Effector CD4-positive, alpha-beta T cell (primary cell): ENCODE measurements around the gene APMAP.
"Not testable (repeated sequence)": the region's sequence is repeated elsewhere in the genome, so short reads cannot be mapped to it uniquely, and the experiment has no call there.

Source experiments
- DNase-seq: peaks from one replicate; pipeline ENCODE4 v3.0.0-alpha.2; 2020

The APMAP gene

DNA sequence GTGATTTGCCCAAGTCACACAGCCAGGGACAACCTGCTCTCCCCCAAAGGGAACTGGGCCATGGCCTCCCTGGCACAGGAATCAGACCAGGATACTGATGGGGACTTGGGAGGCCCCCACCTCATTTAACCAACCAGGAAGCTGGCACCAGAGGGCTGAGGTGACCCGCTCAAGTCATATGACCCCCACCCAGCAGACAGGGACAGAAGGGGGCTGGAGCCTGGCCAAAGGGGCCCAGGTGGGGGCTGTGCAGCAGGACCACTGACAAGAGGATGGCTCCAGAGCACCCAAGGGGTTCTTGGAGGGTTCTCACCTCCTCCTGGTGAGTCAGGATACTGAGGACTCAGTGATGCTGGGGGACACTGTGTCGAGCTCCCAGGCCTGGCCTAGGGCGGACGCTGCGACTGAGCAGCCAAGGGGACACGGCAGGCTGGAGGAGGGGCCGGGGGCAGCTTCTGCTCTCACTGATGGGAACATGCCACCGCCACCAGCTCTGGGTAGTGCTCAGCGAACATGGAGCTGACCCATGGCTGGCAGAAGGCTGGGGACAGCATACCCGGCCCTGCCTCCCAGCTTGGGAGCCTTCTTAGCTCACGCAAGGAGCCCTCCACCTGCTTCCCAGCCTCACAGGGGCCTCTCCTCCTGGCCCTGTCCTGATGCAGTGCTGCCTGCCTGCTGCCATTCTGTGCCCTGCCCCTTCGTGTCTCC is 42.3 kb downstream of the APMAP start:
- DNase-seq, result no peak

DNA sequence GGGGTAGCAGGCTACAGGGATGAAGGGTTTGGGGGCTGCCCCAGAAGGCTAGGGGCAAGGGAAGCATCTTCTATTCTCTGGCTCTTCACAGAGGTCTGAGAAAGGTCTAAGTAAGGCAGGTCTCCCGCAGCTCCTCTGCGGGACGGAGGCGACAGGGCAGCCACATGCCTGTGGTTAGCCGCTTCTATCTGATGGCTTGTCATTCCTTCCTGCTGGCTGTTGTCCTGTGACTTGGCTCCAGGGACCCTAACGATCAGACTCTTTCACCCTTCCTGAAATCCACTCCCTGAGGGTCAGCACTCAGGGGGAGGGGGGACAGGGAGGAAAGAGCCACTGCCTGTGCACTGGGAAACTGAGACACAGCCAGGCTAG is 42.8 kb downstream of the APMAP start:
- no peak for DNase-seq

DNA sequence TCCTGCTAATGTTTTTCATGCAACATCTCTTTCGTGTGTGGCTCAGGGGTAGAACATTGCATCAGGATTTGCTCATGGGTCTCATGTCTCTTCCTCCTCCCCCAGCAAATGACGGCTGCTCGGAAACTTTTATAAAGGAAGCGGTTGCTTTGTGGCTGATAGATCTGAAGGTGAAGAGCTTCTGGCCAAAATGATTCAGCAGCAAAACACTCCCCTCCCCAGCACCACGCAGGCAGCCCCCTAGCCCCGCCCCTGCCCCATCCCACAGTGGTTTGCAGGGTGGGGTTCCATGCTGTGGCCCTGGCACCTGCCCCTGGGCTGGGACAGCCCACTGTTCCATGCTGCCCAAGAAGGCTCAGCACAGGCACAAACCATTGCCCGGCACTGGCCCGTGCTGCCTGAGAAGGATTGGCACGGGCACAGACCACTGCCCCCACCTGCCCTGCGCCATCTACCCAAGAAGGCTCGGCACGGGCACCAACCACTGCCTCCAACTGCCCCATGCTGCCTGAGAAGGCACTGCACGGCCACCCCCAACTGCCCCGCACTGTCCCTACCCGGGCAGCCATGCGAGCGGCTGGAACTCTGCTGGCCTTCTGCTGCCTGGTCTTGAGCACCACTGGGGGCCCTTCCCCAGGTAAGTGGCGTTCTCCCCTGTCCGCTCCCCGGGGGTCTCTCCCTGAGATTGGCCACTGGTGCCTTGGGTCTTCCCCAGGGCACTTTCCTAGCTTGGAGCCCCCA is 43.4 kb downstream of the APMAP start, which contains the start of gene CST7:
Gene CST7, plus strand, starts transcription at position 331 of the 741 bp plus-strand sequence. Its CDS starts 237 bp downstream, at position 568.
- DNase-seq, result peak; percentile 68

DNA sequence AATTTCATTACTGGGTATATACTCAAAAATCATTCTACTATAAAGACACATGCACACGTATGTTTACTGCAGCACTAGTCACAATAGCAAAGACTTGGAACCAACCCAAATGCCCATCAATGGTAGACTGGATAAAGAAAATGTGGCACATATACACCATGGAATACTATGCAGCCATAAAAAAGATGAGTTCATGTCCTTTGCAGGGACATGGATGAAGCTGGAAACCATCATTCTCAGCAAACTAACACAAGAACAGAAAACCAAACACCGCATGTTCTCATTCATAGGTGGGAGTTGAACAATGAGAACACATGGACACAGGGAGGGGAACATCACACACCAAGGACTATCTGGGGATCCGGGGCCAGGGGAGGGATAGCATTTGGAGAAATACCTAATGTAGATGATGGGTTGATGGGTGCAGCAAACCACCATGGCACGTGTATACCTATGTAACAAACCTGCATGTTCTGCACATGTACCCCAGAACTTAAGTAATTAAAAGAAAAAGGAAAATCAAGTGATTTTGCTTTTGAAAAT is 44.1 kb downstream of the APMAP start:
- not testable (repeated sequence) for DNase-seq

DNA sequence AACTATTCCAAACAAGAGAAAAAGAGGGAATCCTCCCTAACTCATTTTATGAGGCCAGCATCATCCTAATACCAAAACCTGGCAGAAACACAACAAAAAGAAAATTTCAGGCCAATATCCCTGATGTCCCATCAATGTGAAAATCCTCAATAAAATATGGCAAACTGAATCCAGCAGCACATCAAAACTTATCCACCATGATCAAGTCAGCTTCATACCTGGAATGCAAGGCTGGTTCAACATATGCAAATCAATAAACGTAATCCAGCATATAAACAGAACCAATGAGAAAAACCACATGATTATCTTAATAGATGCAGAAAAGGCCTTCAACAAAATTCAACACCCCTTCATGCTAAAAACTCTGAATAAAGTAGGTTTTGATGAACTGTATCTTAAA is 46.2 kb downstream of the APMAP start:
- not testable (repeated sequence) for DNase-seq

DNA sequence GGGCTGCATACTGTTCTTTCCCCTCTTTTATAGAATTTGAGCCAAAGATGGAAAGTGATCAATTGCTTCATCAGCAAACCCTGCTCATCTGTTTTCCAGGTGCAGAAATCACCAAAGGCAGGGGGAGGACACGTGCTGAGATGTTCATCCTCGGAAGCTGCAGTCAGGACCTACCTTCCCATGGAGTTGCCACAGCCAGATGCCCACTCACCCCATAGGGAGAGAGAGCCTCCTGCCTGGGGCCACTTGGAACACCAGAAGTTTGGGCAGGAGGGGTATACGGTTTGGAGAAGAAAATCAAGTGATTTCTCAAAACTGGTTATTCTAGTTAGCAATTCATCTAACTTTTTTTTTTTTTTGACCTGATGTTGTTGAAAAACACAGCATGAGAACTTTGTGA is 48.8 kb downstream of the APMAP start:
- no peak for DNase-seq

DNA sequence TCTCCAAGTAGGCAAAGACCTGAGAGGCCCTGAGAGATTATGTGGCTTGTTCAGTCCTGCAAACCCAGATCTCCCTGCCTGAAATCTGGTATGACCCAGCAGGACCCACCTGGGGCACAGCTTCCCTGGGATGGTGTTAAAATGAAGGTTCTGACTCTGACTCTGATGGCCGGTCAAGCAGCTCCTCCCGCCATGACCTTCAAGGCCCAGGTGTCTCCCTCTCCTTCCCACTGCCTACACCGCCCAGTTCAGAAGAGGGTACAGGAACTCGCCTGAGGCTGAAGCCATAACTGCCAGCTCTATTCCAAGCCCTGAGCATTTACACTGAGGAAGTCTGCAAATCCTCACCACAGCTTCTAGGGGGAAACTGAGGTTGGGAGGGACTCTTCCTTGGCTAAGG is 49.4 kb downstream of the APMAP start:
- no peak for DNase-seq

DNA sequence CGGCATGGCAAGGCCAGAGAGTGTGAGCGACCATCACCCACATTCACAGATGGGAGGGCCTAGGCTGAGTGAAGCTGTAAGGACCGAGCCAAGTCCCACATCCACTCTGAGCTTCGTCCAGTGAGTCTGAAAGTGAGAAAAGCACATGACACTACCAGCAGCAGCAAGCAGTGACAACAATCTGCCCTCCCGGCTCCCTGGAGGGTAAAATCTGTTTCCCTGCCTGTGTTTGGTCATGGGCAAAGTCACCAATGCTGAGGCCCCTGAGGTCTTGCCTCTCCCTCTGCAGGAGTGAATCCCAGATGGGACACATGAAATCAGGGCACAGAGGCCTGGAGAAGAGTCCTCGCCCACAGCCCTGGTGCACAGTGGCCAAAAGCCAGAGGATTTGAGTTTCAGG is 49.9 kb downstream of the APMAP start:
- no peak for DNase-seq

DNA sequence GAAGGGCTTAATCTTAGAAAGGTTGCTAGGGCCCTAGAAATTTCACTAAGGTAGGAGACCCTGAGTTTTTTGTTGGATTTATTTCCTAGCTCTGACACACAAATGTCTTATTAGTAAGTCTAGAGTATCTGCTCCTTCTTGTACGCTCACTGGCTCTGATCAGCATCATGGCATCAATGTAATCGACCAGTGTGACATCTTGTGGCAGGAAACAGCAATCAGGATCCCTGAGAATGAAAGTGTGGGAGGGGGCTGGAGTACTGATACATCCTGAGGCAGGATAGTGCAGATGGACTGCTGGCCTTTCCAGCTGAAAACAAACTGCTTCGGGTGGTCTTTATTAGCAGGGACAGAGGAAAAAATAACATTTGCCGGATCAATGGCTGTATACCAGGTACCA is 53.5 kb downstream of the APMAP start:
- no peak for DNase-seq

DNA sequence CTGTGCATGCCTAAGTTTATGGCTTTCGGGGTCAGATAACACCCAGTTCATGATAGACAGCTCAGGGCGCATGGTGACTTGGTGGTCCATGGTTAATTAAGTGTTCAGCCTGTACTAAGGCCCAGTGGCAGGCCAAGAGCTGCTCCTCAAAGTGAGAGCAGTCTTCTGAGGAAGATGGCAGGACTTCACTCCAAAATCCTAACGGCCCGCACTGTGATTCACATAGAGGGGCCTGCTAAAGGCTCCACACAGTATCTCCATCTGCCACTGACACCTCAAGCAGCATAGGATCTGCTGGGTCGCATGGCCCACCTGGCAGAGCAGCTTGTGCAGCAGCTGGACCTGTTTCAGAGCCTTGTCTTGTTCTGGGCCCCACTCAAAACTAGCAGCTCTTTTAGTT is 54.1 kb downstream of the APMAP start:
- no peak for DNase-seq

DNA sequence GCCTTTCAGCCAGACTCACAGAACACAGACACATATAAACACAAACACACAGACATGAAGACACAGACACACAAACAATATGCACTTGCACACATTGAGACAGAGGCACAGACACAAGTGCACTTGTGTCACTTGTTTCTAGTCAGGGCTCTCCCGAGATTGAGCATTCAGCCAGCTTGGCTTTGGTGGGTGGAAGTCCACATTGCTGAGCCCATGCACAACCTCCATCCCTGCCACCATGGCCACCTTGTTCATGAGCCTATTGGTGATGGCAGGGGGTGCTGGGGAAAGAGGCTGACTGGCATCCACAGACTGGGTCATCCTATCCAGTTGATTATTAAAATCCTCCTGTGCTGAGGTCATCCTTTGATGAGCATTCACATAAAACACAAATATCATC is 55.0 kb downstream of the APMAP start:
- no peak for DNase-seq

DNA sequence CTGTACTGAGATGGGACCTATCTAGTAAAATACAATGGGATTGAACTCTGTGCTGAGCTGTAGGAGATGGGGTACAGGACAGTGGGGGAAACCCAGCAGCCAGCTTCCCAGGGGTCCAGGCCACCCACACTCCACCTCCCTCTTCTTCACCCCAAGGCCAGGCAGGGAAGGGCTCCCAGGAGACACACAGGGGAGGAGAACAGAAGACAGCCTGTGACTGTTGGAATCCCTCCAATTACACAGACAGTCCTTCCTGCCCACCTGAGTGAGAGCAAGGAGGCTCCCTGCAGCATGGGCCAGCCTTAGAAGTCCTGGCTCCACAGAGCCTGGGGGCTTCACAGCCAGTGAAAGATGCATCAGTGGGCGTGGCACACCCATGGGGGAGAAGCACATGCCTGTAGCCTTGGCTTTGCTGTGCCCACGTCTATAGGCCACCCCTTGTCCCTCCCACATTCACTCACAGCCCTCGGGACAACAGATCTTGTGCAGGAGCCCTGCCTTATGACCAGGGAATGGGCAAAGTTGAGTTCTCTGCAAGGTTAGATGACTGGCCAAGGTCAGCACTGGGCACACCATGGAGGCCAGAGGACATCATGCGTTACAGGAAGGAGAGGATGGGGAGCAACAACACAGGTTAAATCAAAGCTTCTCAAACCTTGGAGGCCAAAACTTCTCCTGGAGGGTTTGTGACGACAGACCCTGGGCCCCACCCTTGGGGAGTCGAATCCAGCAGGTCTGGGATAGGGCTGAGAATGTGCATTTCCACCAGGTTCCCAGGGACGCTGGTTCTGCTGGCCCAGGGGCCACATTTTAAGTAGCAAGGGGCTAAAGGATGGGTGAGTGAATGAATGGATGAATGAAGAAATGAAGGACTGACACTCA is 55.8 kb downstream of the APMAP start:
- no peak for DNase-seq

DNA sequence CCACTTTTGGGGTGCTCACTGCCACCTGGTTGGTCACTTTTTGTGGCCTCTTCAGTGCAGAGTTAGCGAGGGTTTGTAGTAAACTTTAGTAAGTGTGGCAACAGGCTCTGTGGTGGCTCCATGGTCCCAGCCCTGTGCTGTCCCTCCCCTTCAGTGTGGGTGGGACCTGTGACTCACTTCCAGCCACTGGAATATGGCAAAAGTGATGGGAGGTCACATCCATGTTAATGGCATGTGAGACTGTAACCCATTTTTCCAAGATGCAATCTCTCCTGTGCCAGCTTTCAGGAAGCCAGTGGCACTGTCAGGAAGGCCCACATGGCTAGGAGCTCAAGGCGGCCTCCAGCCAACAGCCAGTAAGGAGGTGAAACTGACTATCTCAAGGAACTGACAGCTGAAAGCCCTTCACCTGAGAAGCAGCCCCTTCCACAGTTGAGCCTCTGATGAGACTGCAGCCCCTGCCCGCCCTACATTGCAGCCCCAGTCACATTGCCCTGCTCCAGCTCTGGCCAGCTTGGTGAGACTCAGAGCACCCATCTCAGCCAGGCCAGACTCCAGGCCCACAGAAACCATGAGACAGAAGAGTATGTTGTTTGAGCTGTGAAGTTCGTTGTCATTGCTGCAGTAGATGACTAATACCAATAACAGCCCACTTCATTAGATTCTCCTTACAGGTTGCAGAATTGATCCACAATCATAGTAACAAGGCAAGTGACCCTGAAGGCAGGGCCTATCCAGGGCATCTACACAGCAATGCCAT is 56.6 kb downstream of the APMAP start:
- DNase-seq, result no peak

DNA sequence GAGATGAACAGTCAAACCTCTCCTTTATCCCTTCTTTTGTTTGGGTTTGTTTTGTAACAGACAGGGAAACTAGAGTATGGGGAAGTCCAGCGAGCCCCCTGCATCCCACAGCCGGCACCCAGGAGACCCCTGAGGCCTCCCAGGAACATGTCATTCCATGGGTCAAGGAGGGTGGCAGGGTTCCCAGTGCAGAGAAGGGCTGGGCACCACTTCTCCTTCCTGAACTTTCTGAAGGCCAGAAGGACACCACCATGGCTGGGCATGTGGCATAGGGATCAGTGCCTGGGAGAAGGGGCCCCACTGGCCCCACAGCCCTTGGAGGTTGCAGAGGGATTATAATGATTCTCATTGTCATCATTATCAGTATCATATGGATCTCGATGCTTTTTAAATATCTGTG is 57.4 kb downstream of the APMAP start:
- DNase-seq, result no peak

DNA sequence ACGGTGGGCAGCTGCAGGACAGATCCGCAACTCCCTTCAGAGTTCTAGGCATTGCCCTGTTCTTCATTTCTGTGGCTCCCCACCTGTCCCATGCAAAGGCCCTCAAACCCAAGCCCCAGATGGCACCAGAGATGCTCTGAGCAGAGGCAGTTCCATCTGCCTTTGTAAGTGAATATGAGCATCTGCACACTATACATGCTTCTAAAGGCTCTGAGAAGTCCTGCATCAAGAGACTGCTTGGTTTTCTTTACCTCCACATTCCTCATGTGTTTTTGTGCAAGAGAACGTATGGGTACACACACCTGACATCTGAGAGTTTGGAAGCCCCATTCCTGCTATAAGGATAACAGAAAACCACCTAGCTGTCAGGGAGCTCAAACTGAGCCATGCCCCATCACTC is 57.8 kb downstream of the APMAP start:
- no peak for DNase-seq

DNA sequence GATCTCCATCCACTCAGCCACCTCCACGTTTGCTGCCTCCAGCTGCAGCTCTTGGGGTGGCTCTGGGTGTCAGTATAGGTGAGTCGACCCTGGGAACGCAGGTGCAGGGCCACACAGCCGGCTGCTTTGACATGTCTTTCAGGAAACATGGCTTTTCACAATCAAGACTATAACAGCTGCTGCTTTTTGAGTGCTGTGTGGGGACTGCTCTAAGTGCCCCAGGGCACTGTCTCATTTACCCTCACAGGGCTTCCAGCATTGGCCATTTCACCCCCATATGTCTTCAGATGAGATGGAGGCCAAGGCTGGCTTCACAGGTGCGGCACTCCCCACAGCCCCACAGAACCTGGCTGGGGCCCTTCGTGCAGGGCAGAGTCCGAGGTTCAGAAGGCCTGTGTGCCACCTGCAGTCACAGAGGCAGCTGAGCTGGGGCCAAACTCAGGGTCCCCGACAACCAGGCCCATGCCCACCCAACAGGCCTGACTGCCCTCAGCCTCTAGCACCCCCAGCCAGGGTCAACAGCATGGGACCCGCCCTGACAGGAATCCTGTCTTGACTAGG is 58.4 kb downstream of the APMAP start:
- no peak for DNase-seq

DNA sequence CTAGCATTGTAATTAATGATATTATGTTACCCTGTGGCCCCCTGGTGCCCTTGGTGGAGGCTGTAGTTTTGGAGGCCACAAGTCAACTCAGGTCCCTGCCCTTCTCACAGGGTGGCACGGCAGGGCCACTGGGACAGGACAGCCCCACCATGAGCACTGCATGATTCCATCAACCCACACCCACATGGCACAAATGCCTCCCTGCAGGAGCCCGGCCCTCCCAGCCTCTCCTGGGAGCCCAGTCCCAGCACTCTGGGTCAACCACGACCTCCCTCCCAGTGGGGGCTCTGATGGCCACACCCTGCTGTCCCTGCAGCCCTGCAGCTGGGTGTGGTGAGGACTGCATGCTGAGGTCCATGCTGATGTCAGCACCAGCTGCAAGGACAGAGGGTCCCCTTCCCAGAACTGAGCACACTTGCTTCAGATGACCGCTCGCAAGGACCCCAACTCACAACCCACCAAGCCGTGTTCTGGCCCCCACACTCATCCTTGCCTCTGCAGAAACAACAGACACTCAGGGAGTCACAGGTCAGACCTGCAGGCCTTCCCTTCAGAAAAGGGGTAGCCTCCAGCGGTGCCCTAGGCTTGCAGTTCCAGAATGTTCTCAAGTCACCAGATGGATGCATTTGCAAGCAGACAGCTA is 59.2 kb downstream of the APMAP start:
- DNase-seq, result no peak

DNA sequence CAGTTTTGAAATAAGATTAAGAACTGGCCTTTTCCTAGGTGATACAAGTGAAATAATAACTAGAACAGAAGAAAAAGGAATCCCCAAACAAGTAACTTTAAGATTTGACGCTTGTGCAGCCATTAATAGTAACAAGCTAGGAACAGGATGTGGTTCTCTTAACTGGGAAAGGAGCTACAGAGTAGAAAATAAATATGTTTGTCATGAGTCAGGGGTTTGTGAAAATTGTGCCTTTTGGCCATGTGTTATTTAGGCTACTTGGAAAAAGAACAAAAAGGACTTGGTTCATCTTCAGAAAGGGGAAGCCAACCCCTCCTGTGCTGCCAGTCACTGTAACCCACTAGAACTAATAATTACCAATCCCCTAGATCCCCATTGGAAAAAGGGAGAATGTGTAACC is 60.7 kb downstream of the APMAP start:
- not testable (repeated sequence) for DNase-seq

DNA sequence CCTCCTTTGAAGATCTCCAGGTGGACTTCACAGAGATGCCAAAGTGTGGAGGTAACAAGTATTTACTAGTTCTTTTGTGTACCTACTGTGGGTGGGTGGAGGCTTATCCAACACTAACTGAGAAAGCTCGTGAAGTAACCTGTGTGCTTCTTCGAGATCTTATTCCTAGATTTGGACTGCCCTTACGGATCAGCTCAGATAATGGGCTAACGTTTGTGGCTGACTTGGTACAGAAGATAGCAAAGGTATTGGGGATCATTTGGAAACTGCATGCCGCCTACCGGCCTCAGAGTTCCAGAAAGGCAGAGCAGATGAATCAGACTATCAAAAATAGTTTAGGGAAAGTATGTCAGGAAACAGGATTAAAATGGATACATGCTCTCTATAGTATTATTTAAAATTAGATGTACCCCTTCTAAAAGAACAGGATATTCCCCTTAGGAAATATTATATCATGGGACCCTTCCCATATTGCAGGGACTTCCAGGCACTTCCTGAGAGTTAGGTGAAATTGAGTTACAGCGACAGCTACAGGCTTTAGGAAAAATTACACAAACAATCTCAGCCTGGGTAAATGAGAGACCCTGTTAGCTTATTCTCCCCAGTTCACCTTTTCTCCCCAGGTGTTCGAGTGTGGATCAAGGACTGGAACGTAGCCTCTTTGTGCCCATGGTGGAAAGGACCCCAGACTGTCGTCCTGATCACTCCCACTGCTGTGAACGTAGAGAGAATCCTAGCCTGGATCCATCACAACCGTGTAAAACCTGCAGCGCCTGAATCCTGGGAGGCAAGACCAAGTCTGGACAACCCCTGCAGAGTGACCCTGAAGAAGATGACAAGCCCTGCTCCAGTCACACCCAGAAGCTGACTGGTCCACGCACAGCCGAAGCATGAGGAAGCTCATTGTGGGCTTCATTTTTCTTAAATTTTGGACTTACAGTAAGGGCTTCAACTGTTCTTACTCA is 61.5 kb downstream of the APMAP start:
- not testable (repeated sequence) for DNase-seq
